Esophagus squamous epithelium (tissue), 4 donors: ENCODE results near the gene ATAD2B.

ENCODE experiments used
- CTCF ChIP-seq, 6 experiments: fragments of 450-650 bp in 4 of 6; fragments of 200-600 bp in 2 of 6; sonication (generic) in 2 of 6; IDR thresholded peaks; one replicate each; pipeline ENCODE4 v1.5.1; 2016 to 2019; ENCODE audit warnings: antibody characterized with exemption in 6 of 6, mild to moderate bottlenecking in 4 of 6, moderate library complexity in 4 of 6
- POLR2A ChIP-seq, 4 donors: fragments of 450-650 bp; IDR thresholded peaks; one replicate each; pipeline ENCODE4 v1.6.1; 2017; ENCODE audit warnings: antibody characterized with exemption in 4 of 4, mild to moderate bottlenecking in 4 of 4, moderate library complexity in 3 of 4

- TF ChIP-seq CTCF (IDR thresholded peaks at IDR 0.05): no peak
- TF ChIP-seq POLR2A (IDR thresholded peaks at IDR 0.05): no peak
Observed at GRCh38 chr2:23806665-23807249, 120.2 kb downstream of the ATAD2B start.
